ENCODE measurements around the gene HDAC1. TPM values are rescaled to one million over a fixed set of nuclear protein-coding genes. Genes with fewer than 3 reads are reported as not detected.

Gene HDAC1
- total and polyA plus RNA-seq, 2 of the 8 experiments (the other 6 are each of a cell fraction or from before 2014, with no cell fraction given) = 111 to 125 TPM

GRCh38 chr1:32332290-32333079 lies 40.6 kb downstream of the HDAC1 start (continued):
- TF ChIP-seq POLR2AphosphoS5 (IDR thresholded peaks at IDR 0.05; ENCODE audit: low read depth, low read length) (peak; percentile 85; the same call in 1 of the 2 replicates), ZNF274 (IDR thresholded peaks at IDR 0.05; ENCODE audit: borderline replicate concordance, extremely low read depth, low read length) (no peak), EP300 (IDR thresholded peaks at IDR 0.05; ENCODE audit: borderline replicate concordance in 1 of 2, low read depth in 2 of 2, low read length in 2 of 2) (0 out of 3 replicates have a peak, but pooled peaks of 1 of the 2 experiments have one; percentile 31), CHD7 (IDR thresholded peaks at IDR 0.05; ENCODE audit: insufficient replicate concordance, low read length) (peak; percentile 58)
